ENCODE data around the gene GGCT.

- TF ChIP-seq REST (tag by site-specific recombination; IDR thresholded peaks at IDR 0.05) (no peak), CTCF (tag by site-specific recombination; IDR thresholded peaks at IDR 0.05) (no peak), MYNN (tag by site-specific recombination; IDR thresholded peaks at IDR 0.05; ENCODE audit: borderline replicate concordance) (no peak), INSM2 (tag by site-specific recombination; IDR thresholded peaks at IDR 0.05) (no peak), SP2 (tag by site-specific recombination; IDR thresholded peaks at IDR 0.05) (no peak), ZBTB21 (tag by site-specific recombination; IDR thresholded peaks at IDR 0.05) (no peak), SCRT2 (tag by site-specific recombination; IDR thresholded peaks at IDR 0.05) (no peak), ZNF354C (tag by site-specific recombination; IDR thresholded peaks at IDR 0.05; ENCODE audit: borderline replicate concordance, low read depth) (no peak), ZNF677 (tag by site-specific recombination; IDR thresholded peaks at IDR 0.05) (no peak), ZNF416 (tag by site-specific recombination; IDR thresholded peaks at IDR 0.05) (no peak), ZNF580 (tag by site-specific recombination; IDR thresholded peaks at IDR 0.05) (no peak), ZNF670 (tag by site-specific recombination; IDR thresholded peaks at IDR 0.05; ENCODE audit: low read depth) (no peak)
Observed at GRCh38 chr7:30453921-30454320, 50.7 kb downstream of the GGCT start.
